ENCODE data around the gene DUOX1. TPM values are rescaled to one million over a fixed set of nuclear protein-coding genes. Genes with fewer than 3 reads are reported as not detected.

DUOX1 gene
- total and polyA plus RNA-seq, 12 donors: 0.14 to 0.99 (median 0.61) TPM; not detected in 1

- Histone ChIP-seq H3K27ac (no peak overlapping the region), H3K27me3 (peaks cover 0 to 25% (median 0%) of the 10 kb centered on the region in 7 donors), H3K36me3 (no peaks in the 10 kb centered on the region), H3K9me3 (no peaks in the 10 kb centered on the region), H3K4me3 (no peak overlapping the region), H3K4me1 (no peaks in the 10 kb centered on the region)
- 77 to 80% methylated on average over 9 of the region's 9 CpGs for WGBS, 2 donors
- no peak for TF ChIP-seq CTCF (IDR thresholded peaks at IDR 0.05)
- intact Hi-C loops (cut with DNase I): no loop called here
- ATAC-seq: no peak
- DNase-seq: no peak
These were observed 15.0 kb downstream of the DUOX1 start for GRCh38 chr15:45144775-45145174.

- Histone ChIP-seq H3K4me1 (no peaks in the 10 kb centered on the region), H3K27ac (no peak overlapping the region), H3K27me3 (peaks cover 0 to 25% (median 0%) of the 10 kb centered on the region in 7 donors), H3K4me3 (no peak overlapping the region), H3K9me3 (no peaks in the 10 kb centered on the region), H3K36me3 (no peaks in the 10 kb centered on the region)
- DNase-seq: no peak
- 73 to 82% methylated on average over 4 of the region's 4 CpGs for WGBS, 2 donors
- no peak for TF ChIP-seq CTCF (IDR thresholded peaks at IDR 0.05)
- intact Hi-C loops (cut with DNase I): no loop called here
- ATAC-seq: no peak
These were observed 16.6 kb downstream of the DUOX1 start for GRCh38 chr15:45146405-45146804.

- WGBS, 2 donors: 94 to 96% methylated on average over 7 of the region's 7 CpGs
- no peaks in the 10 kb centered on the region for H3K9me3 ChIP-seq
- H3K36me3 ChIP-seq: peaks cover 0 to 8% (median 0%) of the 10 kb centered on the region in 9 donors
- intact Hi-C loops (cut with DNase I): no loop called here
- DNase-seq (no peak), ATAC-seq (no peak)
- H3K4me1 ChIP-seq: no peaks in the 10 kb centered on the region
- H3K27ac ChIP-seq: no peak overlapping the region
- peaks cover 0 to 17% (median 0%) of the 10 kb centered on the region in 7 donors for H3K27me3 ChIP-seq
- no peak for TF ChIP-seq CTCF (IDR thresholded peaks at IDR 0.05)
- H3K4me3 ChIP-seq: no peak overlapping the region
These were observed 17.8 kb downstream of the DUOX1 start for GRCh38 chr15:45147606-45148005.

- H3K27me3 ChIP-seq: peaks cover 0 to 10% (median 0%) of the 10 kb centered on the region in 7 donors
- 87% methylated on average over 12 of the region's 12 CpGs for WGBS, 2 donors
- no peak overlapping the region for H3K4me3 ChIP-seq
- no peak for TF ChIP-seq CTCF (IDR thresholded peaks at IDR 0.05)
- H3K9me3 ChIP-seq: no peaks in the 10 kb centered on the region
- H3K36me3 ChIP-seq: peaks cover 0 to 9% (median 0%) of the 10 kb centered on the region in 9 donors
- H3K27ac ChIP-seq: no peak overlapping the region
- ATAC-seq (no peak), DNase-seq (no peak)
- H3K4me1 ChIP-seq: no peaks in the 10 kb centered on the region
- intact Hi-C loops (cut with DNase I): no loop called here
These were observed 18.6 kb downstream of the DUOX1 start for GRCh38 chr15:45148076-45149059.
